ENCODE measurements around the gene KCNT2.

Gene KCNT2

DNA sequence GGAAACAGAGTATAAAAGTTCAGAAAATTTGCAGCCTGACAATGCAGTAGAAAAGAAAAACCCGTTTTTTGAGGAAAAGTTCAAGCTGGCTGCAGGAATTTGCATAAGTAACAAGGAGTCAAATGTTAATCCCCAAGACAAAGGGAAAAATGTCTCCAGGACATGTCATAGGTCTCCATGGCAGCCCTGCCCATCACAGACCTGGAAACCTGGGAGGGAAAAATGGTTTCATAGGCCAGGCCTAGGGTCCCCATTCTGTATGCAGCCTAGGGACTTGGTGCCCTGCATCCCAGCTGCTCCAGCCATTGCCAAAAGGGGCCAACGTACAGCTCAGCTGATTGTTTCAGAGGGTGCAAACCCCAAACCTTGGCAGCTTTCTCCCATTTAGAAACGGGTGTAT, 3.6 kb upstream of the KCNT2 start:
- no peak for TF ChIP-seq ZNF274 (IDR thresholded peaks at IDR 0.05; ENCODE audit: low read depth, low read length)
- H3K4me3 ChIP-seq (ENCODE audit: low read length) = no peak overlapping the region

DNA sequence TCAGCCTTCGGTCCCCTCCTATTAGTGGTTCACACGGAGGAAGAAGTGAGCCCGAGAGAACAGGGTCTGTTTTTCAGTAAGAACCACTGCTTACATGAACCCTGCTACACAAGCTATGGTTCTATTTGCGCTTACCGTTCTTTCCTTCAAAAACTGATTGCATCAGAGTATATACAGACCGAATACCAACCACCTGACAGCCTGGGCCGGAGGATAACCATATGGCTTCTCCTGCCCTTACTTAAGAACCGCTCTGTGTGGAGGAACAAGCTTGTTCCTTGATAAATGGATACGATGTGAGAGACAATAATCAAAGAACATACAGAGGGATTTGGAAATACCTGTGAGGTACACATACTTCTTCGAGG, 1.1 kb upstream of the KCNT2 start:
- no peak for TF ChIP-seq ZNF274 (IDR thresholded peaks at IDR 0.05; ENCODE audit: low read depth, low read length)

DNA sequence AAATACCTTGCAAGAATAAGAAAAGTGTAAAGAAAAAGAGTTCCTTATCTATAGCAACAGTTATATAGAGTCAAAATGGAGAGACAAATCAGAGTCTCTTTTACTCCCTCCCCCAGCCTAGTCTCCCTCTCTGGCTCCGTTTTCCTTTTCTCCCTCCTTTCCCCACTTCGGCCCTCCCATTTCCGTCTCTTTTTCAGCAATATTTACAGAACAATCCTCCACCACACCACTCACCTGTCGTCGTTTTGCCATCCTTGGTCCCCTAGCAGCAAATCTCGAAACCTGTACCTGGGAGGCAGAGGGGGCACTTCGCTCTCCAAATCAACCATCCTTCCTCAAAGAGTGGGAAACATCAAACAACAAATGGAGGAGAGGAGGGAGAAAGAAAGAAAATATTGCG, 259 bp downstream of the KCNT2 start:
- no peak overlapping the region for H3K4me3 ChIP-seq (ENCODE audit: low read length)
- no peak for TF ChIP-seq ZNF274 (IDR thresholded peaks at IDR 0.05; ENCODE audit: low read depth, low read length)

More for the DNA sequence above, 1.1 kb upstream of the KCNT2 start:
- H3K4me3 ChIP-seq (ENCODE audit: low read length) = no peak overlapping the region

DNA sequence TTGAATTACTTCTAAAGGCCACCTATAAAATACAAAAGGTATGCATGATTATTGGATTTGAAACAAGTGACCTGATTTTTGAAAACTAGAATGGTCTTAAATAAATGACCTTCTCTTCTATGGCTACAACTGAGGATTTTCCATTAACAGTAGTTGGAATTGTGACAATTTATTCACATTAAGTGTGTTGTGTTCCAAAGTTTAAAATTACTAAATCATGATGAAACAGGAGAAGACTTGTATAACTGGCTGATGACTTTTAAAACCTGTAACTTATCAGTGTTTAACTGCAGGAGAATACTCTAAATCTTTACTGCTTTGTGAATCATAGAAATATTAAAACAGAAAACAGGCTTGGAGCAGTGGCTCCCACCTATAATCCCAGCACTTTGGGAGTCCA, 4.6 kb downstream of the KCNT2 start:
- no peak overlapping the region for H3K4me3 ChIP-seq (ENCODE audit: low read length)
- no peak for TF ChIP-seq ZNF274 (IDR thresholded peaks at IDR 0.05; ENCODE audit: low read depth, low read length)

DNA sequence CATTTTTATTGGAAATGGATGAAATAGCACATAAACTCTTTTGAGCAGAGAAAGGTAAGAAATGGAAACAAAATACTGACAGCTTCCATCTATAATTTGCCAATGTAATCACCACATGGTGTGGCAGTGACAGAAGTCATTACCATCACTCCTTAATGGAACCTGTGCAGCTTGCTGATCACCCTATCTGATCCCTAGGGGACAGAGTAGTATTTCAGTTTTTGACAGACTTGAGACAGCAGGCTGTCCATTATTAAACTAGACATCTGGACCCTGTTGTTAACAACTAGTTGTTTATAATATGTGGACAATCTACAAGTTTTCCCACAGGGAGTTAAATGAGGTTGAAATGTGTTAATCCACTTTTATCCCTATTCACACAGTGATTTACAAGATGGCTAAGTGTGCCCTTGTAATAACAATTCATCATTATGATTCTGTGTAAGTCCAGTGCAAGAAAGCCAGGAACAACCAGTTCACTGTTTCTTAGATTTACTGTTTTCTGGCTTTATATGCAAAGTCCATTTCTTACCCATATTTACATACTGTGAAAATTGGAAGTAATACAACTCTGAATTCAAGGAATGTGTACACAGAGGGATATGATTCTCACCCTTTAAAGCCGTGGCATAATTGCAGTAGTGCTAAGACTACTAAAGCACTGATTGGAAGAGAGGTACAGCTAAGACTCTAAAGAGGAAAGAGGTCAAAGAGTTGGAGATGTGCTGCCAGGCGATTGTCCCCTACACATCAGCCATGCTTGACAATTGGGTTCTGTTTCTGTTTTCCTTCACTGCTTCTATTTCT, 9.1 kb downstream of the KCNT2 start:
- no peak for TF ChIP-seq ZNF274 (IDR thresholded peaks at IDR 0.05; ENCODE audit: low read depth, low read length)
- no peak overlapping the region for H3K4me3 ChIP-seq (ENCODE audit: low read length)

DNA sequence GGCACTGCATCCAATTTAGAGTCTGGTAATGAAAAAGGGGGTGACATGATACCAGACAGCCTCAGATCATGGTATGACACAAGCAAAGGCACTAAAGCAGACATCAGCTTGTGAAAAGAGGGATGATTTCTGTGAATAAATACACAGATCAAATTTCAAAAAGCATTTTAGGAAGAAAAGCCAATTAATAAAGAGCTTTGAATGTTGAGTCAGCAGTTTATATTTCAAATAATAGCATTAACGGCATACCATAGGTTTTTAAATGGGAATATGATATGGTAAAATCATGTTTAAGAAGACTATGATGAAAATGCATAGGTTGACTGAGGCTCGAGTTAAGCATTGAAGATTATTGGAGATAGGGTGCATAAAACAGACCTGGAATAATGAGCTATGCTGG, 13.5 kb downstream of the KCNT2 start:
- no peak for TF ChIP-seq ZNF274 (IDR thresholded peaks at IDR 0.05; ENCODE audit: low read depth, low read length)

DNA sequence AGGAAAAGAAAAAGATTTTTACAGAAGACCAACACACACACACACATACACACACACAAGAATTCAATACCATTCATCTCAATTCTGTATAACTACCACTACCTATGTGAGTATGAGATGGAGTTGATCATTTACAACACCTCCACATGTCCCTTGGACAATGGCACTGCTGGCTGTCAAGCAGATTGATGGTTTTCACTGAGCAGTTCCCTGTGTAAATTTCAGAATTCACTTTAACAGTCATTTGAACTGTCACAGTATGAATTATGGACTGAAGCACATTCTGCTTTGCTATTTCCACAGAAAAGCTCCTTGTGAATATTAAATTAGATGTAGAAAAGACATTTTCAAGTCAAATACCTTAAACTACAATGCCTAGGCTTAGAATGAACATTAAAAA, 14.3 kb downstream of the KCNT2 start:
- no peak for TF ChIP-seq ZNF274 (IDR thresholded peaks at IDR 0.05; ENCODE audit: low read depth, low read length)
- no peak overlapping the region for H3K4me3 ChIP-seq (ENCODE audit: low read length)

More for the DNA sequence above, 13.5 kb downstream of the KCNT2 start:
- H3K4me3 ChIP-seq (ENCODE audit: low read length) = no peak overlapping the region

DNA sequence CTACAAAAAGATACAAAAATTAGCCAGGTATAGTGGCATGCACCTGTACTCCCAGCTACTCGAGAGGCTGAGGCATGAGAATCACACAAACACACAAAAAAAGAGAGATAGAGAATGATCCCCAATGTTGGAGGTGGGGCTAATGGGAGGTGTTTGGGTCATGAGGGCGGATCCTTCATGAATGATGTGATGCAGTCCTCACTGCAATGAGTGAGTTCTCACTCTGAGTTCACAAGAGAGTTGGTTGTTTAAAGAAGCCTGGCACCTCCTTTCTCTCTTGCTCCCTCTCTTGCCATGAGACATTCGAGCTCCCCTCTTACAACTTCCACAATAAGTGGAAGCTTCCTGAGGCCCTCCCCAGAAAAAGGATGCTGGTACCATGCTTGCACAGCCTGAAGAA, 17.3 kb downstream of the KCNT2 start:
- no peak overlapping the region for H3K4me3 ChIP-seq (ENCODE audit: low read length)
- TF ChIP-seq ZNF274 (IDR thresholded peaks at IDR 0.05; ENCODE audit: low read depth, low read length) = no peak

DNA sequence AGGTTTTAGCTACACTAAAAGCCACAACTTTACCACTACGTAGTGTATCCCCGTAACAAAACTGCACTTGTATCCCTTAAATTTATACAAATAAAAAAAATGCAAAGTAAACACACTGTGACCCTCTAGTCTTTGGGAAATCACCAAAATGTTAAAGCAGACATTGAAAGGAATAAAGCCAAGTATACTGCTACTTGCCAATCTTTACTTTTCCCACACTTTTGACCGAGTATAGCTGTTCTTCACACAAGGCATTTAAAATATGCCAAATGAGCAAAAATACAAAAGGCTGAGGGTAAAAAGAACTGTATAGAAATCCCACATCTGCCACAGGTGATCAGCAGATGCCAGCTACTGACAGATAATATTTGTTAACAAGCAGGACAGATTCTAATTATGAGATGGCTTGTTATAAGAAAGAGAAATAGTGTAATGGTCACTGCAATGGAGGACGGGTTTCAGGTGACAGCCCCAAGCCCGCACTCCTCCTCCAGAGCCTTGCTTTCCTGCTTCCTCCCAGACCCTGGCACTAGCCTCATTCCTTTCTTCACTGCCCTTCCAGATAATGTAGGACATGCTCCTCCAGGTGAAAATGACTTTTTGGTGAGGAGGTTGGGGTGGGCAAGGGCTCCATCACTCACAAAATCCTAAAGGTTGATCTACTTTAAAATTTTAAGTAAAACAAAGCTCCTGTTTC, 18.1 kb downstream of the KCNT2 start:
- TF ChIP-seq ZNF274 (IDR thresholded peaks at IDR 0.05; ENCODE audit: low read depth, low read length) = no peak

DNA sequence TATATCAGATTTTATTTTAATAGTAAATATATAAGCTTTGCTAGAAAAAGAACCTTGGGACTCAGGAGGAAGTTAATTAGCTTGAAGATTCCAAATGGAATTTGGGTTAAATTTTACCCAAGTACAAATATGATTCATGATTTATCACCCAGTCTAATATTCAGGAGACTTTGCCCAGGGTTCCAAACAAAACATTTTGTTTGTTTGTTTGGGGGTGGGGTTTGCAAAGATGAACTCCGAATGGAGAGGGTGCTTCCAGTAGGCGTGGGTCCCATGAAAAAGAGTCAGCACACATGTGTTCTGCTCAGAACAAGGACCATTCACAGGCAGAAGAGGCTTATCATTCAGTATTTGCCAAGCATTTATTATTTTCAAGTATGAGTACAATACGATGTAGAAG, 23.5 kb downstream of the KCNT2 start:
- no peak for TF ChIP-seq ZNF274 (IDR thresholded peaks at IDR 0.05; ENCODE audit: low read depth, low read length)
- H3K4me3 ChIP-seq (ENCODE audit: low read length) = no peak overlapping the region

More for the DNA sequence above, 18.1 kb downstream of the KCNT2 start:
- no peak overlapping the region for H3K4me3 ChIP-seq (ENCODE audit: low read length)

DNA sequence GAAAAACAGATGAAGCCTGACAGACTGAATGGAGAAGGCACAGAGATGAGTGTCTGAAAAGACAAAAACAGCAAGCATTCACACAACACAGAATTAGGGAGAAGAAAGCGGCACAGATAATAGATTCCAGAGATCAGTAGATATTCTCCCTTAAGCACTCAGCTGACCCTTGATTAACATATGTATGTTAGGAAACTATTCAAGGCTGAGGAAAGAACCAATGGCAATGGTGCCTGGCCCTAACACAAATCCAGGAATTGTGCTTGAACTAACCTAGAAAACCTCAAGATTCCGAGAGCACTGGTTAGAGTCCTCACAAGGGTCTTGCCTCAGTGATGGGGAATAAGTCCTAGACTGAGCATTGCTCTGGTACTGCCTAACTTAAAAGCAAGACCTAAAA, 30.9 kb downstream of the KCNT2 start:
- H3K4me3 ChIP-seq (ENCODE audit: low read length) = no peak overlapping the region
- TF ChIP-seq ZNF274 (IDR thresholded peaks at IDR 0.05; ENCODE audit: low read depth, low read length) = no peak

DNA sequence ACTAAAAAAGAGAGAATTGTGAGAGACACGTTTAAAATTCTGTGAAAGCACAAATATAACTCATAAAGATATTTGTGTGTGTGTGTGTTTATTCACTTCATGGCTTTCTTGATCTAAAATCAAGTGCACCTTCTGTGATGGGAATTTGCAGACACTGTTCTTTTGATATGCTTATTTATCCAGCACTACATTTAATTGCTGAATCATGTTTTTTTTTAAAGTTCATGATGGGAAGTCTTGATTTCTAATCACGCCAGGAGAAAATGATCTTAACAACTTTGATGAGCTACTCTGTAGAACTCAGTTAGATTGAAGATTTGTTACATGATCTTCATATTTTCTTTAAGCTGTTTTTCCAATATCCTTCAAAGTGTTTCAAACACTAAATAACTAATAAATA, 35.0 kb downstream of the KCNT2 start:
- no peak for TF ChIP-seq ZNF274 (IDR thresholded peaks at IDR 0.05; ENCODE audit: low read depth, low read length)
- no peak overlapping the region for H3K4me3 ChIP-seq (ENCODE audit: low read length)

DNA sequence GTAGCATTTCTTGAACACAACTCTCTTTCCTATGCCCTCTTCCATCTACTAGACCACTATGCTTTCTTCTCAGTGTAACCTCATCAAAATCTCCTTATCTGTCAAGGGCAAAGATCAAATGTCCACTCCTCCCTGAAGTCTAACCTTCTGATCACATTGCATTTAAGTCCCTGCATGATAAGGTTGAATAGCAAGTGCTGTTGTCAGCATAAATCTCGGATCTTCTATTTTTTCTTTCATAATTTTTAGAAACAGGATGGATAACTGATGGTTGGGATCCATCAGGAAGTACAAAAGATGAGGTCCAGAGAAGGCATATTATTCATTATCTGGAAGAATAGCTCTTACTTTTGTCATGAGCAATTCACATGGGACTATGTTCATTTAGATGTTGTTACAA, 41.0 kb downstream of the KCNT2 start:
- H3K4me3 ChIP-seq (ENCODE audit: low read length) = no peak overlapping the region
- TF ChIP-seq ZNF274 (IDR thresholded peaks at IDR 0.05; ENCODE audit: low read depth, low read length) = no peak

DNA sequence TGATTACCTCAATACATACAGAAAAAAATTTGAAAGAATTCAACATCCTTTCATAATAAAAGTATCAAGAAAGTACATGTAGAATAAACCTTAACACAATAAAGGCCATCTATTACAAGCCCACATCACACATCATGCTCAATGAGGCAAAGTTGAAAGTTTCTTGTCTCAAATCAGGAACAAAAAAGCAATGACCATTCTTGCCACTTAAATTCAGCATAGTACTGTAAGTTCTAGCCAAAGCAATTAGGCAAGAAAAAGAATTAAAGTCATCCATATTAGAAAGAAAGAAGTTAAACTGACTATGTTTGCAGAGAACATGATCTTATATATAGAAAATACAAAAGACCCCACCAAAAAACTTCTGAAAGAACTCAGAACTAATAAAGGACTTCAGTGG, 44.5 kb downstream of the KCNT2 start:
- H3K4me3 ChIP-seq (ENCODE audit: low read length) = no peak overlapping the region
- TF ChIP-seq ZNF274 (IDR thresholded peaks at IDR 0.05; ENCODE audit: low read depth, low read length) = no peak

DNA sequence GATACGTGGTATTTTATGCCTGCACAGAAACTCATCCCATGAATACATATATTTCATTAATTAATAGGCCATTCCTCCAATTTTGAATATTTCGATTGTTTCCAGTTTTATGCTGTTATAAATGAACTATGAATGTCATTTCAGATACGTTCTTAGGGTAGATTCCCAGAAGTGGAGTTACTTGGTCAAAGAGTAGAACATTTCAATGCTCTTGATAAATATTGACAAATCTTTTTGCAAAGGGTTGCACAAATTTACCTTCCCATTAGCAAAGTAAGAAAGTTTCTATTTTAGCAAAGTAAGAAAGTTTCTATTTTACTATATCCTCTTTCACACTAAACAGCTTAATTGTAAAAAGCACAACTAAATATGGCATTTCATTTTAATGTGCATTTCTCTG, 48.9 kb downstream of the KCNT2 start:
- TF ChIP-seq ZNF274 (IDR thresholded peaks at IDR 0.05; ENCODE audit: low read depth, low read length) = no peak
- no peak overlapping the region for H3K4me3 ChIP-seq (ENCODE audit: low read length)
